Tibial nerve (tissue), 4 donors: ENCODE results near the gene MYH7B. TPM values are rescaled to one million over a fixed set of nuclear protein-coding genes. Genes with fewer than 3 reads are reported as not detected.

Experiments used
- DNase-seq, 2 donors: peaks; one replicate each; pipeline ENCODE4 v3.0.0-alpha.2; 2019; ENCODE audit warnings: low spot score in 2 of 2
- H3K27ac ChIP-seq, 4 donors: fragments of 200-600 bp; sonication (generic) in 3 of 4; one replicate each; pipeline ENCODE4 v1.5.1; 2017 to 2019; ENCODE audit warnings: mild to moderate bottlenecking in 1 of 4
- H3K27me3 ChIP-seq, 2 donors: fragments of 200-600 bp; sonication (generic) in 1 of 2; one replicate each; pipeline versions ENCODE4 v1.5.1 to v1.6.0; 2017 to 2019
- H3K36me3 ChIP-seq, 3 donors: fragments of 200-600 bp; sonication (generic); one replicate each; pipeline ENCODE4 v1.5.1; 2018 to 2019
- H3K4me1 ChIP-seq, 4 donors: fragments of 200-600 bp; sonication (generic) in 3 of 4; one replicate each; pipeline ENCODE4 v1.5.1; 2017 to 2019
- H3K4me3 ChIP-seq, 4 donors: fragments of 200-600 bp; sonication (generic) in 3 of 4; one replicate each; pipeline ENCODE4 v1.5.1; 2017 to 2019; ENCODE audit warnings: mild to moderate bottlenecking in 1 of 4, moderate library complexity in 1 of 4
- H3K9me3 ChIP-seq, 4 donors: fragments of 200-600 bp; sonication (generic) in 3 of 4; one replicate each; pipeline ENCODE4 v1.5.1; 2017 to 2019
- EP300 ChIP-seq, 2 donors: sonication (generic); formaldehyde crosslinking; IDR thresholded peaks; one replicate each; pipeline ENCODE4 v1.6.1; 2017; ENCODE audit warnings: antibody characterized with exemption in 2 of 2, mild to moderate bottlenecking in 1 of 2
- POLR2A ChIP-seq, 2 donors: fragments of 450-650 bp; IDR thresholded peaks; one replicate each; pipeline ENCODE4 v1.6.1; 2017; ENCODE audit warnings: antibody characterized with exemption in 2 of 2, mild to moderate bottlenecking in 2 of 2, moderate library complexity in 2 of 2
- WGBS, 2 donors: methylation state at CpG; one replicate each; pipeline ENCODE4 v1.1.5; 2018; 5-methylcytosine and 5-hydroxymethylcytosine counted together
- total RNA-seq, 4 donors: library from RNA; depleted of rRNA; stranded (reverse); fragments of >200 nt; gene quantifications; one replicate each; pipeline ENCODE4 v1.1.0, GENCODE V29; 2016
- TF ChIP-seq, protein P1 (sequence below), 5 experiments: fragments of 200-600 bp in 3 of 5; fragments of 450-650 bp in 2 of 5; sonication (generic) in 3 of 5; IDR thresholded peaks; one replicate each; pipeline ENCODE4 v1.5.1; 2016 to 2019; ENCODE audit warnings: antibody characterized with exemption in 5 of 5, mild to moderate bottlenecking in 3 of 5, moderate library complexity in 2 of 5

Gene MYH7B
- total RNA-seq, 4 donors from 2014 or later, result 3.3 to 5.3 (median 4.0) TPM

DNA sequence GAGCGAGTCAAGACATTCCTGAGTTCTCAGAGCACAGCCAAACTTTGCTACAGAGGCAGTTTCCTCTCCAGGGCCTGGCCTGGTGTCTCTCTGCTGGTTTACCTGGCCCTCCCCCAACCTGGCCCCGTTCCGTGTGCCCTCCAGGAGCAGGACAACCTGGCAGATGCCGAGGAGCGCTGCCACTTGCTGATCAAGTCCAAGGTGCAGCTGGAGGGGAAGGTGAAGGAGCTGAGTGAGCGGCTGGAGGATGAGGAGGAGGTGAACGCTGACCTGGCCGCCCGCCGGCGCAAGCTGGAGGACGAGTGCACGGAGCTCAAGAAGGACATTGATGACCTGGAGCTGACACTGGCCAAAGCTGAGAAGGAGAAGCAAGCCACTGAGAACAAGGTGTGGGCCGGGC is 39.5 kb downstream of the MYH7B start:
- DNase-seq, result no peak
- Histone ChIP-seq H3K4me3 (no peak overlapping the region), H3K4me1 (peaks cover 0 to 11% (median 0%) of the 10 kb centered on the region in 4 donors), H3K27me3 (no peaks in the 10 kb centered on the region), H3K9me3 (no peaks in the 10 kb centered on the region), H3K36me3 (peaks cover 0 to 99% (median 13%) of the 10 kb centered on the region in 3 donors), H3K27ac (no peak overlapping the region)
- WGBS, 2 donors, result 91 to 94% methylated on average over 14 of the region's 14 CpGs
- TF ChIP-seq POLR2A (IDR thresholded peaks at IDR 0.05), result no peak
- TF ChIP-seq, protein P1, sequence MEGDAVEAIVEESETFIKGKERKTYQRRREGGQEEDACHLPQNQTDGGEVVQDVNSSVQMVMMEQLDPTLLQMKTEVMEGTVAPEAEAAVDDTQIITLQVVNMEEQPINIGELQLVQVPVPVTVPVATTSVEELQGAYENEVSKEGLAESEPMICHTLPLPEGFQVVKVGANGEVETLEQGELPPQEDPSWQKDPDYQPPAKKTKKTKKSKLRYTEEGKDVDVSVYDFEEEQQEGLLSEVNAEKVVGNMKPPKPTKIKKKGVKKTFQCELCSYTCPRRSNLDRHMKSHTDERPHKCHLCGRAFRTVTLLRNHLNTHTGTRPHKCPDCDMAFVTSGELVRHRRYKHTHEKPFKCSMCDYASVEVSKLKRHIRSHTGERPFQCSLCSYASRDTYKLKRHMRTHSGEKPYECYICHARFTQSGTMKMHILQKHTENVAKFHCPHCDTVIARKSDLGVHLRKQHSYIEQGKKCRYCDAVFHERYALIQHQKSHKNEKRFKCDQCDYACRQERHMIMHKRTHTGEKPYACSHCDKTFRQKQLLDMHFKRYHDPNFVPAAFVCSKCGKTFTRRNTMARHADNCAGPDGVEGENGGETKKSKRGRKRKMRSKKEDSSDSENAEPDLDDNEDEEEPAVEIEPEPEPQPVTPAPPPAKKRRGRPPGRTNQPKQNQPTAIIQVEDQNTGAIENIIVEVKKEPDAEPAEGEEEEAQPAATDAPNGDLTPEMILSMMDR (IDR thresholded peaks at IDR 0.05), result no peak
- no peak for TF ChIP-seq EP300 (IDR thresholded peaks at IDR 0.05)

DNA sequence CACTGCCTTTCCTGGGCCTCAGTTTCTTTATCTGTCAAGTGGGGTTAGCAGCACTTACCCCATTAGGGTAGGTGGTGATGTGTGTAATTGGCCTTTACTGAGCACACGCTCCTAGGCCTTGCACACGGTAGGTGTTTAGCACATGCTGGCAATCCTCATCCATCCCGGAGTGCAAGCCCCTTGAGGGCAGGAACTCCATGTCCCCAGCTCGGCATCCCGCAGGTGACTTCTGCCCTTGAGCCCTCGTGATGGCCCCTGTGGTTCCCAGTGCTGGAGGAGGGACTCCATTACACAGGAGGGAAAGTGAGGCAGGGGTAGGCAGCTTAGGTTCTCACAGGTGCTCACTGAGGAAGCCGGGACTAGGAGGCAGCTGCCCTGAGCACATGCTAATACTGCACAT is 40.0 kb downstream of the MYH7B start:
- no peak for DNase-seq
- Histone ChIP-seq H3K4me1 (peaks cover 0 to 11% (median 0%) of the 10 kb centered on the region in 4 donors), H3K27ac (no peak overlapping the region), H3K36me3 (peaks cover 0 to 99% (median 13%) of the 10 kb centered on the region in 3 donors), H3K9me3 (no peaks in the 10 kb centered on the region), H3K27me3 (no peaks in the 10 kb centered on the region), H3K4me3 (no peak overlapping the region)
- 80 to 92% methylated on average over 5 to 7 of the region's 7 CpGs for WGBS, 2 donors
- TF ChIP-seq, protein P1 (IDR thresholded peaks at IDR 0.05), result no peak
- TF ChIP-seq POLR2A (IDR thresholded peaks at IDR 0.05) (no peak), EP300 (IDR thresholded peaks at IDR 0.05) (no peak)

DNA sequence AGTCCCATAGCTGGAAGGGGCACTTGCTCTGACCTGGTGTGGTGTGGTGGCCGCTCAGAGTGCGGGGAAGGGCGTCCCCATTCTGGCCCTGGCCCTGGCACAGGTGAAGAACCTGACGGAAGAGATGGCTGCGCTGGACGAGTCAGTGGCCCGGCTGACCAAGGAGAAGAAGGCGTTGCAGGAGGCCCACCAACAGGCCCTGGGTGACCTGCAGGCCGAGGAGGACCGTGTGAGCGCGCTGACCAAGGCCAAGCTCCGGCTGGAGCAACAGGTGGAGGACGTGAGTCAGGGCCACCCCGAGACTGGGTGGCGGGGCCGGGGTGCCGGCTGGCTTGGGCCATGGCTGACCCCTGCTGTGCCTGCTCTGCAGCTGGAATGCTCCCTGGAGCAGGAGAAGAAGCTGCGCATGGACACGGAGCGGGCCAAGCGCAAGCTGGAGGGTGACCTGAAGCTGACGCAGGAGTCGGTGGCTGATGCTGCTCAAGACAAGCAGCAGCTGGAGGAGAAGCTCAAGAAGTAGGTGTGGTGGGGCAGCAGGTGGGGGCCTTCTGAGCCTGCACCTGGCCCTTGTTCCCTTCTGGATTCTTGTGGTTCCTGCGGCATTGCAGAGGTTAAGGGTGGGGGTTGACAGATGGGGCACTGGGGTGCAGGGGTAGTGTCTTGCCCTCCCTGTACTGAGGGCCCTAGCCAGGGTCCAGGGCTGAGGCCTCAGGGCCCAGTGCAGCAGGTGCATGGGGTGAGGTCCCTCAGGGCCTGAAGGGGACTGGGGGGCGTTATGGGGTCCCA is 40.8 kb downstream of the MYH7B start:
- Histone ChIP-seq H3K36me3 (peaks cover 2 to 99% (median 21%) of the 10 kb centered on the region in 3 donors), H3K27ac (peak overlapping the region in 1 of 4 donors; percentile 31), H3K27me3 (no peaks in the 10 kb centered on the region), H3K4me3 (no peak overlapping the region), H3K9me3 (no peaks in the 10 kb centered on the region), H3K4me1 (peaks cover 0 to 11% (median 0%) of the 10 kb centered on the region in 4 donors)
- no peak for DNase-seq
- no peak for TF ChIP-seq POLR2A (IDR thresholded peaks at IDR 0.05)
- TF ChIP-seq EP300 (IDR thresholded peaks at IDR 0.05), result no peak
- TF ChIP-seq, protein P1 (IDR thresholded peaks at IDR 0.05), result no peak
- 93 to 94% methylated on average over 19 to 26 of the region's 26 CpGs for WGBS, 2 donors

DNA sequence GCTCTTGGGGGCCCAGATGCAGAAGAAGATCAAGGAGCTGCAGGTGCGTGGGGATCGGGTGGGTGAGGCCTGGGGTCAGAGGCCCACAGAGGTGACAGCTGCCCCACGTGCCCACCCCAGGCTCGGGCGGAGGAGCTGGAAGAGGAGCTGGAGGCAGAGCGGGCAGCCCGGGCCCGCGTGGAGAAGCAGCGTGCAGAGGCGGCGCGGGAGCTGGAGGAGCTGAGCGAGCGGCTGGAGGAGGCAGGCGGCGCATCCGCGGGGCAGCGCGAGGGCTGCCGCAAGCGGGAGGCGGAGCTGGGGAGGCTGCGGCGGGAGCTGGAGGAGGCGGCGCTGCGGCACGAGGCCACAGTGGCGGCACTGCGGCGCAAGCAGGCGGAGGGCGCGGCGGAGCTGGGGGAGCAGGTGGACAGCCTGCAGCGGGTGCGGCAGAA is 41.5 kb downstream of the MYH7B start:
- H3K27ac ChIP-seq, result peak overlapping the region in 1 of 4 donors; percentile 31
- H3K27me3 ChIP-seq, result no peaks in the 10 kb centered on the region
- H3K4me3 ChIP-seq, result no peak overlapping the region
- peaks cover 0 to 11% (median 0%) of the 10 kb centered on the region in 4 donors for H3K4me1 ChIP-seq
- H3K9me3 ChIP-seq, result no peaks in the 10 kb centered on the region
- TF ChIP-seq POLR2A (IDR thresholded peaks at IDR 0.05), result no peak
- TF ChIP-seq, protein P1 (IDR thresholded peaks at IDR 0.05), result peak in 1 of 5 experiments; percentile 8
- no peak for DNase-seq
- 34 to 52% methylated on average over 39 of the region's 39 CpGs for WGBS, 2 donors
- peaks cover 2 to 99% (median 23%) of the 10 kb centered on the region in 3 donors for H3K36me3 ChIP-seq

DNA sequence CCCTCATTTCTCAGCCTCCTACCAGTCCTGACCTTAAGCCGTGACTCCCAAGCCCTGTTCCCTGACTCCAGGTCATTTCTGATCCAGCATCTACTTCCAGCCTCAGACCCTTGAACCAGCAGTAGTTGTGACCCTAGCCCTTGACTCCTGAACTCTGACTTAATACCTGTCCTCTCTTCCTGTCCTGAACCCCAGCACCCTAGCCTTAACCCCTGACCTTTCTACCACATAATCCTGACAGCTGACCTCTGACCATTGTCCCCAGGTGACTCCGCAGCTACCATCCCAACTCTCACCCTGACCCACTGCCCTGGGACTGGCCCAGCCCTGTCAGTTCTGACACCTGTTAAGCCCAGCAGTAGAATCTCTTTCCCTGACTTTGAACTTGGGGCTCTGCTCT is 42.1 kb downstream of the MYH7B start:
- 88 to 93% methylated on average over 2 of the region's 2 CpGs for WGBS, 2 donors

More for the DNA sequence above, 42.1 kb downstream of the MYH7B start:
- no peak for TF ChIP-seq EP300 (IDR thresholded peaks at IDR 0.05)
- TF ChIP-seq POLR2A (IDR thresholded peaks at IDR 0.05), result no peak
- TF ChIP-seq, protein P1 (IDR thresholded peaks at IDR 0.05), result no peak
- peaks cover 0 to 11% (median 0%) of the 10 kb centered on the region in 4 donors for H3K4me1 ChIP-seq
- H3K36me3 ChIP-seq, result peaks cover 2 to 100% (median 29%) of the 10 kb centered on the region in 3 donors
- H3K9me3 ChIP-seq, result no peaks in the 10 kb centered on the region
- no peak for DNase-seq
- peak overlapping the region in 1 of 4 donors; percentile 31 for H3K27ac ChIP-seq
- H3K4me3 ChIP-seq, result no peak overlapping the region
- H3K27me3 ChIP-seq, result no peaks in the 10 kb centered on the region
